ENCODE data around the gene FAM120A. TPM values are rescaled to one million over a fixed set of nuclear protein-coding genes. Genes with fewer than 3 reads are reported as not detected.
A peak's percentile ranks its signal among the peaks of the same experiment; 100 is the strongest.

Gene FAM120A
- total and polyA plus RNA-seq, 2 of the 13 experiments (the other 11 are each of a cell fraction or from before 2014, with no cell fraction given): 41.3 to 44.4 TPM

DNA sequence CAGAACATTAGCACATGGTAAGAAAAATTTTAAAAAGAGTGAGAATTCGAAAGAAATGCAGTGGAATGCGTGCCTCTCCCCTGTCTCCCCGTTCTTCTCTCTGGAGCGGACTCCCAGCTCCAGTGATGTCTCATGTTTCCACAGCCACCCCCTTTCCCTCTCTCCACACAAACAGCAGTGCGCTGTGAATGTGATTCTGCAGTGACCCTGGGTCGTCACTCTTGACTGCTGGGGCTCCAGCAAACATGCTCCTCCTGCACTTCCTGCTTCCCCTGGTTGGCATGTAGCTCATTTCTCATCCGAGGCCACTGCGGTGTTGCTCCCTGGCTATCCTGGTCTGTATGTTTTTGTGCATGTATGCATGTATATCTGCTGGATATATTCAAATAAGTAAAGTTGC lies 138.2 kb downstream of the FAM120A start (continued):
- TF ChIP-seq, protein P1, sequence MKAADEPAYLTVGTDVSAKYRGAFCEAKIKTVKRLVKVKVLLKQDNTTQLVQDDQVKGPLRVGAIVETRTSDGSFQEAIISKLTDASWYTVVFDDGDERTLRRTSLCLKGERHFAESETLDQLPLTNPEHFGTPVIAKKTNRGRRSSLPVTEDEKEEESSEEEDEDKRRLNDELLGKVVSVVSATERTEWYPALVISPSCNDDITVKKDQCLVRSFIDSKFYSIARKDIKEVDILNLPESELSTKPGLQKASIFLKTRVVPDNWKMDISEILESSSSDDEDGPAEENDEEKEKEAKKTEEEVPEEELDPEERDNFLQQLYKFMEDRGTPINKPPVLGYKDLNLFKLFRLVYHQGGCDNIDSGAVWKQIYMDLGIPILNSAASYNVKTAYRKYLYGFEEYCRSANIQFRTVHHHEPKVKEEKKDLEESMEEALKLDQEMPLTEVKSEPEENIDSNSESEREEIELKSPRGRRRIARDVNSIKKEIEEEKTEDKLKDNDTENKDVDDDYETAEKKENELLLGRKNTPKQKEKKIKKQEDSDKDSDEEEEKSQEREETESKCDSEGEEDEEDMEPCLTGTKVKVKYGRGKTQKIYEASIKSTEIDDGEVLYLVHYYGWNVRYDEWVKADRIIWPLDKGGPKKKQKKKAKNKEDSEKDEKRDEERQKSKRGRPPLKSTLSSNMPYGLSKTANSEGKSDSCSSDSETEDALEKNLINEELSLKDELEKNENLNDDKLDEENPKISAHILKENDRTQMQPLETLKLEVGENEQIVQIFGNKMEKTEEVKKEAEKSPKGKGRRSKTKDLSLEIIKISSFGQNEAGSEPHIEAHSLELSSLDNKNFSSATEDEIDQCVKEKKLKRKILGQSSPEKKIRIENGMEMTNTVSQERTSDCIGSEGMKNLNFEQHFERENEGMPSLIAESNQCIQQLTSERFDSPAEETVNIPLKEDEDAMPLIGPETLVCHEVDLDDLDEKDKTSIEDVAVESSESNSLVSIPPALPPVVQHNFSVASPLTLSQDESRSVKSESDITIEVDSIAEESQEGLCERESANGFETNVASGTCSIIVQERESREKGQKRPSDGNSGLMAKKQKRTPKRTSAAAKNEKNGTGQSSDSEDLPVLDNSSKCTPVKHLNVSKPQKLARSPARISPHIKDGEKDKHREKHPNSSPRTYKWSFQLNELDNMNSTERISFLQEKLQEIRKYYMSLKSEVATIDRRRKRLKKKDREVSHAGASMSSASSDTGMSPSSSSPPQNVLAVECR (CRISPR knock-in tag; IDR thresholded peaks at IDR 0.05; ENCODE audit: borderline replicate concordance): peak; percentile 46; the same call in 1 of the 2 replicates
- no peak for TF ChIP-seq ZNF24 (IDR thresholded peaks at IDR 0.05)
- TF ChIP-seq ZNF180 (CRISPR knock-in tag; IDR thresholded peaks at IDR 0.05; ENCODE audit: borderline replicate concordance, low read depth): no peak
- no peak for TF ChIP-seq ZNF256 (CRISPR knock-in tag; conservative IDR thresholded peaks at IDR 0.05)
- no peak for TF ChIP-seq CAMTA2 (CRISPR knock-in tag; IDR thresholded peaks at IDR 0.05; ENCODE audit: borderline replicate concordance)
- no peak for TF ChIP-seq ZFP82 (CRISPR knock-in tag; IDR thresholded peaks at IDR 0.05; ENCODE audit: borderline replicate concordance)
- TF ChIP-seq IKZF4 (CRISPR knock-in tag; IDR thresholded peaks at IDR 0.05; ENCODE audit: borderline replicate concordance, low read depth, not compliant biosample characterization): no peak
- no peak for TF ChIP-seq KLF6 (CRISPR knock-in tag; IDR thresholded peaks at IDR 0.05)
- TF ChIP-seq FOXJ3 (CRISPR knock-in tag; IDR thresholded peaks at IDR 0.05; ENCODE audit: borderline replicate concordance): no peak
- no peak for TF ChIP-seq PHB2 (IDR thresholded peaks at IDR 0.05; ENCODE audit: partially characterized antibody)
- no peak for TF ChIP-seq FOXM1 (CRISPR knock-in tag; IDR thresholded peaks at IDR 0.05)
- TF ChIP-seq ZNF639 (CRISPR knock-in tag; conservative IDR thresholded peaks at IDR 0.05): no peak
- no peak for TF ChIP-seq ZNF484 (CRISPR knock-in tag; IDR thresholded peaks at IDR 0.05; ENCODE audit: borderline replicate concordance, low read depth)
- TF ChIP-seq SMARCE1 (IDR thresholded peaks at IDR 0.05; ENCODE audit: borderline replicate concordance): no peak
- no peak for TF ChIP-seq ZNF44 (CRISPR knock-in tag; IDR thresholded peaks at IDR 0.05)
- TF ChIP-seq ETS1 (CRISPR knock-in tag; IDR thresholded peaks at IDR 0.05): no peak
- TF ChIP-seq, protein P2, sequence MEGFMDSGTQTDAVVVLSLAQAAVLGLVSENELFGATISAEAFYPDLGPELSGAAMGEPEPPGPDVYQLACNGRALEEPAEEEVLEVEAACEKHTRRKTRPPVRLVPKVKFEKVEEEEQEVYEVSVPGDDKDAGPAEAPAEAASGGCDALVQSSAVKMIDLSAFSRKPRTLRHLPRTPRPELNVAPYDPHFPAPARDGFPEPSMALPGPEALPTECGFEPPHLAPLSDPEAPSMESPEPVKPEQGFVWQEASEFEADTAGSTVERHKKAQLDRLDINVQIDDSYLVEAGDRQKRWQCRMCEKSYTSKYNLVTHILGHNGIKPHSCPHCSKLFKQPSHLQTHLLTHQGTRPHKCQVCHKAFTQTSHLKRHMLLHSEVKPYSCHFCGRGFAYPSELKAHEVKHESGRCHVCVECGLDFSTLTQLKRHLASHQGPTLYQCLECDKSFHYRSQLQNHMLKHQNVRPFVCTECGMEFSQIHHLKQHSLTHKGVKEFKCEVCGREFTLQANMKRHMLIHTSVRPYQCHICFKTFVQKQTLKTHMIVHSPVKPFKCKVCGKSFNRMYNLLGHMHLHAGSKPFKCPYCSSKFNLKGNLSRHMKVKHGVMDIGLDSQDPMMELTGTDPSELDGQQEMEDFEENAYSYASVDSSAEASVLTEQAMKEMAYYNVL (CRISPR knock-in tag; IDR thresholded peaks at IDR 0.05; ENCODE audit: borderline replicate concordance): no peak
- TF ChIP-seq MAX (IDR thresholded peaks at IDR 0.05): peak; percentile 47
- no peak for TF ChIP-seq TRIM22 (IDR thresholded peaks at IDR 0.05)
- TF ChIP-seq XBP1 (CRISPR knock-in tag; IDR thresholded peaks at IDR 0.05): no peak
- TF ChIP-seq ZNF543 (CRISPR knock-in tag; IDR thresholded peaks at IDR 0.05): no peak

All from HepG2 (cell line).